HUES6 (cell line): Measurements from ENCODE around the gene SLC22A23.
A peak's percentile ranks its signal among the peaks of the same experiment; 100 is the strongest.

Experiments used
- H3K27ac ChIP-seq: 2 replicates; pipeline ENCODE4 v1.7.0; 2013; ENCODE audit warnings: low read depth, mild to moderate bottlenecking, low read length, inconsistent platforms
- H3K27me3 ChIP-seq: 2 replicates; pipeline ENCODE4 v1.6.1; 2013; ENCODE audit warnings: low read length; ENCODE audit not compliant: control insufficient read depth, insufficient read depth
- H3K36me3 ChIP-seq: 2 replicates; pipeline ENCODE4 v1.6.1; 2013; ENCODE audit warnings: low read length; ENCODE audit not compliant: control insufficient read depth, insufficient read depth
- H3K4me1 ChIP-seq: 2 replicates; pipeline ENCODE4 v1.6.1; 2013; ENCODE audit warnings: low read length; ENCODE audit not compliant: control insufficient read depth, insufficient read depth
- H3K4me3 ChIP-seq: 2 replicates; pipeline ENCODE4 v1.5.1; 2013; ENCODE audit warnings: low read depth, low read length
- H3K9ac ChIP-seq: one replicate; pipeline ENCODE4 v1.6.1; 2013; ENCODE audit warnings: mild to moderate bottlenecking, low read length
- H3K9me3 ChIP-seq: 2 replicates; pipeline ENCODE4 v1.6.1; 2013; ENCODE audit warnings: low read depth, low read length; ENCODE audit not compliant: control insufficient read depth, insufficient read depth

Gene SLC22A23

GRCh38 chr6:3456898-3457709, at the start of gene SLC22A23:
TSS of gene SLC22A23 (minus strand) at chr6:3457050. CDS start at chr6:3456559, 491 bp downstream.
- peaks cover 35% of the 10 kb centered on the region for H3K4me1 ChIP-seq
- no peaks in the 10 kb centered on the region for H3K9me3 ChIP-seq
- H3K4me3 ChIP-seq: peak within 1 kb of the TSS; percentile 75
- H3K9ac ChIP-seq: peak within 1 kb of the TSS; percentile 53
- peaks cover 53% of the 10 kb centered on the region for H3K27me3 ChIP-seq
- H3K36me3 ChIP-seq: no peaks in the 10 kb centered on the region
- H3K27ac ChIP-seq: no peak within 1 kb of the TSS

GRCh38 chr6:3506200-3506599, 49.4 kb upstream of the SLC22A23 start:
- Histone ChIP-seq H3K27ac (no peak overlapping the region), H3K9ac (no peak overlapping the region)

GRCh38 chr6:3504938-3505805, 48.3 kb upstream of the SLC22A23 start:
- no peaks in the 10 kb centered on the region for H3K27me3 ChIP-seq
- H3K9ac ChIP-seq: no peak overlapping the region
- no peaks in the 10 kb centered on the region for H3K9me3 ChIP-seq
- H3K4me3 ChIP-seq: no peak overlapping the region
- peaks cover 7% of the 10 kb centered on the region for H3K4me1 ChIP-seq
- no peaks in the 10 kb centered on the region for H3K36me3 ChIP-seq
- no peak overlapping the region for H3K27ac ChIP-seq

More at GRCh38 chr6:3506200-3506599, 49.4 kb upstream of the SLC22A23 start:
- no peaks in the 10 kb centered on the region for H3K36me3 ChIP-seq
- H3K9me3 ChIP-seq: no peaks in the 10 kb centered on the region
- H3K4me1 ChIP-seq: peaks cover 16% of the 10 kb centered on the region
- H3K27me3 ChIP-seq: no peaks in the 10 kb centered on the region
- no peak overlapping the region for H3K4me3 ChIP-seq

- no peak overlapping the region for H3K9ac ChIP-seq
- no peaks in the 10 kb centered on the region for H3K9me3 ChIP-seq
- H3K27ac ChIP-seq: no peak overlapping the region
- H3K27me3 ChIP-seq: no peaks in the 10 kb centered on the region
- H3K36me3 ChIP-seq: no peaks in the 10 kb centered on the region
- no peak overlapping the region for H3K4me3 ChIP-seq
- H3K4me1 ChIP-seq: peaks cover 7% of the 10 kb centered on the region
Measured at GRCh38 chr6:3504354-3504753, 47.5 kb upstream of the SLC22A23 start.

- Histone ChIP-seq H3K9ac (no peak overlapping the region), H3K27ac (no peak overlapping the region), H3K27me3 (no peaks in the 10 kb centered on the region), H3K4me1 (peaks cover 7% of the 10 kb centered on the region), H3K36me3 (no peaks in the 10 kb centered on the region), H3K9me3 (no peaks in the 10 kb centered on the region), H3K4me3 (no peak overlapping the region)
Measured at GRCh38 chr6:3501826-3502500, 45.1 kb upstream of the SLC22A23 start.

GRCh38 chr6:3500262-3501014, 43.6 kb upstream of the SLC22A23 start:
- Histone ChIP-seq H3K4me1 (peaks cover 7% of the 10 kb centered on the region), H3K27ac (no peak overlapping the region), H3K9ac (no peak overlapping the region), H3K4me3 (no peak overlapping the region), H3K36me3 (no peaks in the 10 kb centered on the region), H3K9me3 (no peaks in the 10 kb centered on the region), H3K27me3 (no peaks in the 10 kb centered on the region)

GRCh38 chr6:3499603-3500002, 42.8 kb upstream of the SLC22A23 start:
- peaks cover 7% of the 10 kb centered on the region for H3K4me1 ChIP-seq
- no peaks in the 10 kb centered on the region for H3K9me3 ChIP-seq
- H3K4me3 ChIP-seq: no peak overlapping the region
- H3K36me3 ChIP-seq: no peaks in the 10 kb centered on the region
- H3K27ac ChIP-seq: no peak overlapping the region
- no peaks in the 10 kb centered on the region for H3K27me3 ChIP-seq
- H3K9ac ChIP-seq: no peak overlapping the region

GRCh38 chr6:3496395-3496794, 39.5 kb upstream of the SLC22A23 start:
- Histone ChIP-seq H3K4me3 (no peak overlapping the region), H3K27me3 (no peaks in the 10 kb centered on the region; the same call in 1 of the 2 replicates), H3K27ac (no peak overlapping the region), H3K4me1 (no peaks in the 10 kb centered on the region; the same call in 1 of the 2 replicates), H3K9me3 (no peaks in the 10 kb centered on the region), H3K9ac (no peak overlapping the region), H3K36me3 (no peaks in the 10 kb centered on the region)

GRCh38 chr6:3494391-3495100, 37.7 kb upstream of the SLC22A23 start:
- Histone ChIP-seq H3K27me3 (no peaks in the 10 kb centered on the region; the same call in 1 of the 2 replicates), H3K4me3 (no peak overlapping the region), H3K4me1 (peaks cover 8% of the 10 kb centered on the region), H3K9ac (no peak overlapping the region), H3K36me3 (no peaks in the 10 kb centered on the region), H3K27ac (no peak overlapping the region), H3K9me3 (no peaks in the 10 kb centered on the region)

- H3K9me3 ChIP-seq: no peaks in the 10 kb centered on the region
- peaks cover 6% of the 10 kb centered on the region; the same call in 1 of the 2 replicates for H3K27me3 ChIP-seq
- no peaks in the 10 kb centered on the region for H3K36me3 ChIP-seq
- no peak overlapping the region for H3K9ac ChIP-seq
- H3K4me3 ChIP-seq: no peak overlapping the region
- H3K27ac ChIP-seq: no peak overlapping the region
- peaks cover 19% of the 10 kb centered on the region for H3K4me1 ChIP-seq
Measured at GRCh38 chr6:3490625-3490980, 33.8 kb upstream of the SLC22A23 start.
